SK-N-SH (cell line): Measurements from ENCODE around the gene BRD3.

Experiments used
- CTCF ChIP-seq: fragments of 200-600 bp; sonication (generic); IDR thresholded peaks from 2 replicates; pipeline ENCODE4 v1.6.1; 2017; ENCODE audit warnings: antibody characterized with exemption, mild to moderate bottlenecking, moderate library complexity
- EP300 ChIP-seq, 2 experiments: IDR thresholded peaks; 2 replicates each; pipeline versions ENCODE4 v1.4.0 to v1.6.1; 2012; ENCODE audit warnings: borderline replicate concordance in 1 of 2, low read depth in 1 of 2, low read length in 1 of 2
- GATA2 ChIP-seq: sonication (generic); formaldehyde crosslinking; IDR thresholded peaks from 2 replicates; pipeline ENCODE4 v1.5.0; 2020; ENCODE audit warnings: mild to moderate bottlenecking, missing genetic modification reagents
- JUND ChIP-seq: IDR thresholded peaks from 2 replicates; pipeline ENCODE4 v1.4.0; 2012
- NRF1 ChIP-seq: IDR thresholded peaks from 2 replicates; pipeline ENCODE4 v1.6.1; 2012; ENCODE audit warnings: low read depth, mild to moderate bottlenecking, low read length
- POLR2AphosphoS5 ChIP-seq: IDR thresholded peaks from 2 replicates; pipeline ENCODE4 v1.6.1; 2012; ENCODE audit warnings: low read depth, low read length
- TAF1 ChIP-seq: IDR thresholded peaks from 2 replicates; pipeline ENCODE4 v1.6.1; 2012; ENCODE audit warnings: low read depth, mild to moderate bottlenecking, low read length, moderate library complexity, borderline replicate concordance
- YY1 ChIP-seq: IDR thresholded peaks from 2 replicates; pipeline ENCODE4 v1.4.0; 2012; ENCODE audit warnings: low read depth, mild to moderate bottlenecking

GRCh38 chr9:134030821-134031470 lies 36.9 kb downstream of the BRD3 start:
- no peak for TF ChIP-seq CTCF
- TF ChIP-seq EP300 (IDR thresholded peaks at IDR 0.05; ENCODE audit: borderline replicate concordance in 1 of 2, low read depth in 1 of 2, low read length in 1 of 2): no peak
- TF ChIP-seq POLR2AphosphoS5: no peak
- TF ChIP-seq GATA2 (CRISPR knock-in tag): no peak
- no peak for TF ChIP-seq JUND
- TF ChIP-seq NRF1: no peak
- TF ChIP-seq YY1: no peak
- no peak for TF ChIP-seq TAF1
